MM.1S (cell line): ENCODE measurements around the gene TMEM80.
"Not testable (repeated sequence)": the region's sequence is repeated elsewhere in the genome, so short reads cannot be mapped to it uniquely, and the experiment has no call there.

Source experiments
- EZH2 ChIP-seq: fragments of 300-600 bp; sonication (generic); optimal IDR thresholded peaks from 2 replicates; pipeline ENCODE3; 2017; ENCODE audit warnings: low read depth, mild to moderate bottlenecking, antibody characterized with exemption, low read length, mixed read lengths
- TF ChIP-seq, protein P1 (sequence below): fragments of 300-600 bp; sonication (generic); IDR thresholded peaks from 2 replicates; pipeline ENCODE4 v1.5.1; 2016; ENCODE audit warnings: antibody characterized with exemption, low read length, mixed read lengths

DNA sequence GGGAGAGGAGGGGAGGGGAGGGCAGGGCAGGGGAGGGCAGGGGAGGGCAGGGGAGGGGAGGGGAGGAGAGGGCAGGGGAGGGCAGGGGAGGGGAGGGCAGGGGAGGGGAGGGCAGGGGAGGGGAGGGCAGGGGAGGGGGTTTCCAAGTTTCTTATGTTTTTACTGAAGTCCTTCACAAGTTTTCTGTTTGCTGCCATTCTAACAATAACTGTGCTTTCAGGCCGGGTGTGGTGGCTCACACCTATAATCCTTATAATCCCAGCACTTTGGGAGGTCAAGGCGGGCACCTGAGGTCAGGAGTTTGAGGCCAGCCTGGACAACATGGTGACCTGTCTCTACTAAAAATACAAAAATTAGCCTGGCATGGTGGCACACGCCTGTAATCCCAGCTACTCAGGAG lies 5.4 kb upstream of the TMEM80 start:
- TF ChIP-seq, protein P1, sequence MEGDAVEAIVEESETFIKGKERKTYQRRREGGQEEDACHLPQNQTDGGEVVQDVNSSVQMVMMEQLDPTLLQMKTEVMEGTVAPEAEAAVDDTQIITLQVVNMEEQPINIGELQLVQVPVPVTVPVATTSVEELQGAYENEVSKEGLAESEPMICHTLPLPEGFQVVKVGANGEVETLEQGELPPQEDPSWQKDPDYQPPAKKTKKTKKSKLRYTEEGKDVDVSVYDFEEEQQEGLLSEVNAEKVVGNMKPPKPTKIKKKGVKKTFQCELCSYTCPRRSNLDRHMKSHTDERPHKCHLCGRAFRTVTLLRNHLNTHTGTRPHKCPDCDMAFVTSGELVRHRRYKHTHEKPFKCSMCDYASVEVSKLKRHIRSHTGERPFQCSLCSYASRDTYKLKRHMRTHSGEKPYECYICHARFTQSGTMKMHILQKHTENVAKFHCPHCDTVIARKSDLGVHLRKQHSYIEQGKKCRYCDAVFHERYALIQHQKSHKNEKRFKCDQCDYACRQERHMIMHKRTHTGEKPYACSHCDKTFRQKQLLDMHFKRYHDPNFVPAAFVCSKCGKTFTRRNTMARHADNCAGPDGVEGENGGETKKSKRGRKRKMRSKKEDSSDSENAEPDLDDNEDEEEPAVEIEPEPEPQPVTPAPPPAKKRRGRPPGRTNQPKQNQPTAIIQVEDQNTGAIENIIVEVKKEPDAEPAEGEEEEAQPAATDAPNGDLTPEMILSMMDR = not testable (repeated sequence)
- not testable (repeated sequence) for TF ChIP-seq EZH2
